UCSD-AML1 (cell line): ENCODE results near the gene FAF1.
"Not testable (repeated sequence)": the region's sequence is repeated elsewhere in the genome, so short reads cannot be mapped to it uniquely, and the experiment has no call there.

Experiments
- DNase-seq: peaks from one replicate; lab custom pipeline; 2025; ENCODE audit not compliant: unreplicated experiment; lab: John Stamatoyannopoulos, UW

The FAF1 gene

GRCh38 chr1:50959913-50960844 lies at the start of gene FAF1:
TSS of gene FAF1 (minus strand) at chr1:50960267. CDS start at chr1:50959811, 456 bp downstream.
- peak; percentile 97 for DNase-seq

GRCh38 chr1:51009381-51009780 lies 49.3 kb upstream of the FAF1 start:
- DNase-seq, result no peak

- DNase-seq, result not testable (repeated sequence)
Observed at GRCh38 chr1:51005549-51005948, 45.5 kb upstream of the FAF1 start.

- DNase-seq, result no peak
Observed at GRCh38 chr1:51002516-51002915, 42.4 kb upstream of the FAF1 start.

- no peak for DNase-seq
Observed at GRCh38 chr1:51000651-51001050, 40.6 kb upstream of the FAF1 start.

GRCh38 chr1:51000160-51000559 lies 40.1 kb upstream of the FAF1 start:
- DNase-seq, result no peak

- not testable (repeated sequence) for DNase-seq
Observed at GRCh38 chr1:50999375-50999774, 39.3 kb upstream of the FAF1 start.

- no peak for DNase-seq
Observed at GRCh38 chr1:50996083-50996482, 36.0 kb upstream of the FAF1 start.

- DNase-seq, result no peak
Observed at GRCh38 chr1:50995651-50996050, 35.6 kb upstream of the FAF1 start.

- no peak for DNase-seq
Observed at GRCh38 chr1:50994997-50995396, 34.9 kb upstream of the FAF1 start.

- no peak for DNase-seq
Observed at GRCh38 chr1:50993645-50994044, 33.6 kb upstream of the FAF1 start.

GRCh38 chr1:50992532-50993318 lies 32.7 kb upstream of the FAF1 start:
- DNase-seq, result no peak

GRCh38 chr1:50989694-50990093 lies 29.6 kb upstream of the FAF1 start:
- DNase-seq, result no peak

- no peak for DNase-seq
Observed at GRCh38 chr1:50986653-50987052, 26.6 kb upstream of the FAF1 start.

GRCh38 chr1:50985094-50985493 lies 25.0 kb upstream of the FAF1 start:
- no peak for DNase-seq

- no peak for DNase-seq
Observed at GRCh38 chr1:50983219-50983802, 23.2 kb upstream of the FAF1 start.

GRCh38 chr1:50982611-50983010 lies 22.5 kb upstream of the FAF1 start:
- DNase-seq, result no peak

- no peak for DNase-seq
Observed at GRCh38 chr1:50981741-50982140, 21.7 kb upstream of the FAF1 start.

GRCh38 chr1:50980505-50980904 lies 20.4 kb upstream of the FAF1 start:
- no peak for DNase-seq

- no peak for DNase-seq
Observed at GRCh38 chr1:50979937-50980336, 19.9 kb upstream of the FAF1 start.
